A172 (cell line): ENCODE data around the gene BANP. TPM values are rescaled to one million over a fixed set of nuclear protein-coding genes. Genes with fewer than 3 reads are reported as not detected.
"Not testable (repeated sequence)": the region's sequence is repeated elsewhere in the genome, so short reads cannot be mapped to it uniquely, and the experiment has no call there.

ENCODE experiments used
- DNase-seq: peaks from one replicate; pipeline ENCODE4 v3.0.0-alpha.2; 2015; ENCODE audit warnings: low spot score
- total RNA-seq: library from RNA; depleted of rRNA; stranded (reverse); fragments of >200 nt; shearing (Covaris generic); gene quantifications from 2 replicates; pipeline ENCODE4 v1.2.3, GENCODE V29; 2014

BANP gene
- total RNA-seq, 1 experiment from 2014 or later: 25.4 TPM

- no peak for DNase-seq
Observed at GRCh38 chr16:87966064-87966645, 14.9 kb downstream of the BANP start.

- DNase-seq: no peak
Observed at GRCh38 chr16:87966685-87967185, 15.5 kb downstream of the BANP start.

- no peak for DNase-seq
Observed at GRCh38 chr16:87968541-87968940, 17.3 kb downstream of the BANP start.

GRCh38 chr16:87970186-87970585 is 19.0 kb downstream of the BANP start:
- DNase-seq: peak; percentile 67

GRCh38 chr16:87971933-87972332 is 20.7 kb downstream of the BANP start:
- DNase-seq: no peak

GRCh38 chr16:87973717-87974116 is 22.5 kb downstream of the BANP start:
- DNase-seq: no peak

- DNase-seq: no peak
Observed at GRCh38 chr16:87974178-87974577, 22.9 kb downstream of the BANP start.

GRCh38 chr16:87976665-87977064 is 25.4 kb downstream of the BANP start:
- no peak for DNase-seq

GRCh38 chr16:87978127-87978526 is 26.9 kb downstream of the BANP start:
- no peak for DNase-seq

- no peak for DNase-seq
Observed at GRCh38 chr16:87979352-87979751, 28.1 kb downstream of the BANP start.

- DNase-seq: not testable (repeated sequence)
Observed at GRCh38 chr16:87979911-87980630, 28.8 kb downstream of the BANP start.

GRCh38 chr16:87981376-87981775 is 30.1 kb downstream of the BANP start:
- DNase-seq: not testable (repeated sequence)

GRCh38 chr16:87982581-87983041 is 31.4 kb downstream of the BANP start:
- DNase-seq: no peak

GRCh38 chr16:87983072-87983736 is 32.0 kb downstream of the BANP start:
- DNase-seq: not testable (repeated sequence)

GRCh38 chr16:87983737-87984097 is 32.5 kb downstream of the BANP start:
- not testable (repeated sequence) for DNase-seq

- not testable (repeated sequence) for DNase-seq
Observed at GRCh38 chr16:87984180-87984579, 32.9 kb downstream of the BANP start.

- DNase-seq: no peak
Observed at GRCh38 chr16:87984632-87985267, 33.5 kb downstream of the BANP start.

GRCh38 chr16:87985493-87985892 is 34.3 kb downstream of the BANP start:
- not testable (repeated sequence) for DNase-seq

GRCh38 chr16:87986361-87986849 is 35.2 kb downstream of the BANP start:
- DNase-seq: not testable (repeated sequence)

GRCh38 chr16:87988596-87988995 is 37.4 kb downstream of the BANP start:
- not testable (repeated sequence) for DNase-seq

GRCh38 chr16:87990254-87990653 is 39.0 kb downstream of the BANP start:
- not testable (repeated sequence) for DNase-seq

GRCh38 chr16:87992142-87992541 is 40.9 kb downstream of the BANP start:
- not testable (repeated sequence) for DNase-seq
